ENCODE measurements around the gene WDR72.

The WDR72 gene

DNA sequence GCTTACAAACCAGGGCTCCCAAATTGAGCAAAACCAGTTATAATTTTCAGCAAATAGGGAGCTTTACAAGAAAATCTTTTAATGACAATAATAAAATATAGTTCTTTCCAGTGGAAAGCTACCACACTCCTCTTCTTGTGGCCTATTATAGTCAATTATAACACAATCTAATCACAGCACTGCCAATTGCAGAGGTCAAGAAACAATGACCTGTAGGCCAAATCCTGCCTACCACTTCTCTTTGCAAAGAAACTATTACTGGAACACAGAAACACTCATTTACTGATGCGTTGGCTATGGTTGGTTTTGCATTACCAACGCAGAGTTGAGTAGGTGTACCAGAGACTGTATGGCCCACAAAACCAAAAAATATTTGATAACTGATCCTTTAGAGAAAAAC lies 110.5 kb downstream of the WDR72 start:
- DNase-seq (ENCODE audit: low read depth) = no peak
- no peak overlapping the region for H3K4me3 ChIP-seq (replicated peaks; ENCODE audit: low read depth, low read length)
- TF ChIP-seq, protein P1, sequence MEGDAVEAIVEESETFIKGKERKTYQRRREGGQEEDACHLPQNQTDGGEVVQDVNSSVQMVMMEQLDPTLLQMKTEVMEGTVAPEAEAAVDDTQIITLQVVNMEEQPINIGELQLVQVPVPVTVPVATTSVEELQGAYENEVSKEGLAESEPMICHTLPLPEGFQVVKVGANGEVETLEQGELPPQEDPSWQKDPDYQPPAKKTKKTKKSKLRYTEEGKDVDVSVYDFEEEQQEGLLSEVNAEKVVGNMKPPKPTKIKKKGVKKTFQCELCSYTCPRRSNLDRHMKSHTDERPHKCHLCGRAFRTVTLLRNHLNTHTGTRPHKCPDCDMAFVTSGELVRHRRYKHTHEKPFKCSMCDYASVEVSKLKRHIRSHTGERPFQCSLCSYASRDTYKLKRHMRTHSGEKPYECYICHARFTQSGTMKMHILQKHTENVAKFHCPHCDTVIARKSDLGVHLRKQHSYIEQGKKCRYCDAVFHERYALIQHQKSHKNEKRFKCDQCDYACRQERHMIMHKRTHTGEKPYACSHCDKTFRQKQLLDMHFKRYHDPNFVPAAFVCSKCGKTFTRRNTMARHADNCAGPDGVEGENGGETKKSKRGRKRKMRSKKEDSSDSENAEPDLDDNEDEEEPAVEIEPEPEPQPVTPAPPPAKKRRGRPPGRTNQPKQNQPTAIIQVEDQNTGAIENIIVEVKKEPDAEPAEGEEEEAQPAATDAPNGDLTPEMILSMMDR (IDR thresholded peaks at IDR 0.05; ENCODE audit: low read length, missing control alignments) = no peak

DNA sequence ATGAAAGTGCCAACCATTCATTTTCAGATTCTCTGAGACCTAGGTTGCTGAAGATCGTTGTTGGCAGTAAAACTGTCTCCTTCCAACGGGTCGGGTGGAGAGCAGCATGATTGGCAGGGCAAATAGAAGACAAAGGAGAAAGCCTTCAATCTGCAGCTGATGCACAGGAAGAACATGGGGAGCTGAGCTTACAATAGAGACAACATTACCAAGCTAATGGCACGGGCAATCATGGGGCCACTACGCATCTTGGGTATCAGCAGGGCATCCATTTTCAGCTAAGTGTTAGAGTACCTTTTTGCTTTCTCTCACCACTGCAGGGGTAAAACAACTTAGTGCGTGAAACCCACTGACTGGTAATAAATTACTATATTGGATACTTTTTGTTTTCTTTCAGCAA lies 114.8 kb downstream of the WDR72 start:
- DNase-seq (ENCODE audit: low read depth) = no peak
- TF ChIP-seq, protein P1 (IDR thresholded peaks at IDR 0.05; ENCODE audit: low read length, missing control alignments) = no peak
- no peak overlapping the region for H3K4me3 ChIP-seq (replicated peaks; ENCODE audit: low read depth, low read length)

DNA sequence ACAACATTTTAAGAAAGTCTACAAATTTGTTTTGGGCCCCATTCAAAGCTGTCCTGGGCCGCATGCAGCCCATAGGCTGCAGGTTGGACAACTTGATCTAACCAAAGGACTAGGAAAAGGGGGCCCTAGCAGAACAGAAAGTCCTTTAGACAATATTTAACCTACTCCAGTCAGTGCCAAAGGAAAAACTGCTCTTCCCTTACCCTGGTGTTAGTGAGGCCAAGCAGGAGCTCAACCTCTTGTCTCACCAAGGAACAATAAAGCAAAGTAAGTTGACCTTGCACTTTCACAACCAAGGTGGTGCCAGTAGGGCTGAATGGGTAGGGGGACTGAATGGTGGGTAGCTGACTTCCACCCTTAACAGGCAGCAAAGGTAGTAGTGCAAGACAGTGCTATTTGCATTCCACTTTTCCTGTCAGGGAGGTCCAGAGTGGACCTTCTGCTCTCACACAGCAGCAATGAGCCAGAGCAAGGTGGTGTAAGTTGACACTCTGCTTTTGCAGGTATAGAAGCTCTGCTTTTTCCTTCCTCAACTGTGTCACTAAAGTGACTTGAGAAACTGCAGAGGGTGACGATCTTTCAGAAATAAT lies 124.9 kb downstream of the WDR72 start:
- DNase-seq (ENCODE audit: low read depth) = no peak
- TF ChIP-seq, protein P1 (IDR thresholded peaks at IDR 0.05; ENCODE audit: low read length, missing control alignments) = no peak
- H3K4me3 ChIP-seq (replicated peaks; ENCODE audit: low read depth, low read length) = no peak overlapping the region

DNA sequence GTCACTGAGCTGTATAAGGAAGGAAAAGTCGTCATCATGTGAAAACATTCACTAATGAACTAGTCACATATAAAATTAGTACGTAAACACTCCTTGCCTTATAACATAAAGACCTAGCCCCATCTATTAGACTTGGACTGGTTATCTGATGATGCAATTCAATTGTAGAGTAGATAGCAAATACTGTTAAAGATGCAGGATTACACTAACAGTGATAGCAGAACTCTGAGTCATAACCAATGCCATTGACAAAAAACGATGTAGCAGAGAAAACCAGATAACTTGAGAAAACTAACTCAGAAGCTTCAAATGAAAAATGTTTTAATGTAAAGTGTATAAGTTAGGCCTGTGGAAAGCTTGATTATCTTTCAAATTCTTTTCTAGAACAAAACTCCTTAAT lies 132.2 kb downstream of the WDR72 start:
- TF ChIP-seq, protein P1 (IDR thresholded peaks at IDR 0.05; ENCODE audit: low read length, missing control alignments) = no peak
- no peak overlapping the region for H3K4me3 ChIP-seq (replicated peaks; ENCODE audit: low read depth, low read length)
- no peak for DNase-seq (ENCODE audit: low read depth)

DNA sequence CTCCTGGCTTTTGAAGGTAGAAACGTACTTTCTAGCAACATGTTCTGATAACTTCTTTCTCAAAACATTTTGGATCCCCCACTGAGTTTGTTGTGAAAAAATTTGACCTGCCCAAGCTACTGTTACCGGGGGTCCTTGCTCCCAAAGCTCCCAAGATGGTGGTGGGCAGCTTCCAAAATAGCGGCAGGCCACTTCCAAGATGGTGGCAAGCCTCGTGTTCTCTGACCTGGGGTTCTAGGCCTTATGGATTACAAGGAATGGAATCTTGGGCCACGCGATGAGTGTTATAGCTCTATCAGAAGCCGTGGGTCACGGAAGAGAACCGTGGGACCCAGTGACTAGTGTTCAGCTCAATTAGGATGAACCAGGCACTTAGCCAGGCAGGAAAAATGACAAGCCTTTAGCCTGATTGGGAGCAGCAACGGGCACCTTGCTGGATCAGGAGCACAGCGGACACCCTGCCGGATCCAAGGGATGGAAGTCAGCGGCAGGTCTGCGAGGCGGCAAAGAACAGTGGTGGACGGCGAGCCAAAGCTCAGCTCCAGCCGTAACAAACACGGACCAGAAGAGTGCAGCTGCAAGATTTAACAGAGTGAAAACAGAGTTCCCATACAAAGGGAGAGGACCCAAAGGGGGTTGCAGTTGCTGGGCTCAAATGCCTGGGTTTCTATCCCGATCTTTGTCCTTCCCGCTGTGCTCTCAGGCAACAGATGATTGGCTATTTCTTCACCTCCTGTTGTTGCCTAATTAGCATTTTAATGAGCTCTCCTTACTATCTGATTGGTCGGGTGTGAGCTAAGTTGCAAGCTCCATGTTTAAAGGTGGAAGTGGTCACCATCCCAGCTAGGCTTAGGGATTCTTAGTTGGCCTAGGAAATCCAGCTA lies 133.3 kb downstream of the WDR72 start:
- no peak for DNase-seq (ENCODE audit: low read depth)
- TF ChIP-seq, protein P1 (IDR thresholded peaks at IDR 0.05; ENCODE audit: low read length, missing control alignments) = no peak
- H3K4me3 ChIP-seq (replicated peaks; ENCODE audit: low read depth, low read length) = no peak overlapping the region

DNA sequence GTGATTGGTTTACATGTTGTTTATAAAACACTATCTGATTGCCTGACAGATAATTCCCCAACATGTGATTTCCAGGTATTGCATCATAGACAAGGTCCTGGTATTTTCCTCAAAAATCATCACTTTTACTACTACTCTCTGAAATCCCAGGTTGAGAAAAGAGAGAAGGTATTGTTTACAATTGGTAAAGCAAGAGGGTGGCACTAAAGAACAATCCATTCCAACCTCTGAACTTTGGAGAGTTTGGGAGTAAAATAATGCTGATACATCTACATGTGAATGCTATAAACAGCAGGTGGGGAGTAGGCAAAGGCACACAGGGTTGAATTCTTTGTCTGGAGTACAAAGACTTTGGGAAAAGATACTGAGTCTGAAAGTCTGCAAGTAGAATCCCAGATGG lies 134.2 kb downstream of the WDR72 start:
- H3K4me3 ChIP-seq (replicated peaks; ENCODE audit: low read depth, low read length) = no peak overlapping the region
- DNase-seq (ENCODE audit: low read depth) = no peak
- TF ChIP-seq, protein P1 (IDR thresholded peaks at IDR 0.05; ENCODE audit: low read length, missing control alignments) = no peak

Measured in fibroblast of pulmonary artery (primary cell).